H9 (cell line): ENCODE data around the gene VAV1. TPM values are rescaled to one million over a fixed set of nuclear protein-coding genes. Genes with fewer than 3 reads are reported as not detected.

ENCODE experiments used
- DNase-seq: peaks from one replicate; pipeline ENCODE4 v3.0.0-alpha.2; 2017
- H2AFZ ChIP-seq: one replicate; pipeline ENCODE4 v1.6.1; 2013; ENCODE audit warnings: mild to moderate bottlenecking, low read length, control low read depth, moderate library complexity
- H2AK5ac ChIP-seq: 2 replicates; pipeline ENCODE4 v1.6.1; 2013; ENCODE audit warnings: low read length, control low read depth, mixed read lengths; ENCODE audit not compliant: insufficient read length
- H2BK120ac ChIP-seq: one replicate; pipeline ENCODE4 v1.6.1; 2013; ENCODE audit warnings: low read depth, mild to moderate bottlenecking, low read length, control low read depth, inconsistent platforms; ENCODE audit not compliant: poor library complexity, severe bottlenecking
- H2BK12ac ChIP-seq: 2 replicates; pipeline ENCODE4 v1.6.1; 2013; ENCODE audit warnings: low read length, control low read depth, mixed read lengths, low read depth; ENCODE audit not compliant: insufficient read length
- H2BK15ac ChIP-seq: 2 replicates; pipeline ENCODE4 v1.6.1; 2013; ENCODE audit warnings: low read depth, low read length, control low read depth
- H2BK20ac ChIP-seq: one replicate; pipeline ENCODE4 v1.6.1; 2013; ENCODE audit warnings: low read depth, mild to moderate bottlenecking, low read length, control low read depth, inconsistent platforms; ENCODE audit not compliant: poor library complexity, severe bottlenecking
- H2BK5ac ChIP-seq: 2 replicates; pipeline ENCODE4 v1.6.1; 2013; ENCODE audit warnings: low read length, control low read depth, mixed read lengths; ENCODE audit not compliant: insufficient read length
- H3K14ac ChIP-seq: 2 replicates; pipeline ENCODE4 v1.6.1; 2013; ENCODE audit warnings: low read length, control low read depth; ENCODE audit not compliant: insufficient read depth
- H3K18ac ChIP-seq: 2 replicates; pipeline ENCODE4 v1.6.1; 2013; ENCODE audit warnings: low read depth, mild to moderate bottlenecking, mixed read lengths, low read length, control low read depth; ENCODE audit not compliant: insufficient read length
- H3K23ac ChIP-seq: 2 replicates; pipeline ENCODE4 v1.6.1; 2013; ENCODE audit warnings: low read length, control low read depth, mixed read lengths, low read depth; ENCODE audit not compliant: insufficient read length
- H3K23me2 ChIP-seq: 2 replicates; pipeline ENCODE4 v1.6.1; 2013; ENCODE audit warnings: low read depth, mild to moderate bottlenecking, mixed read lengths, low read length, control low read depth; ENCODE audit not compliant: insufficient read length, poor library complexity, severe bottlenecking
- H3K27ac ChIP-seq: 2 replicates; pipeline ENCODE4 v1.5.1; 2013; ENCODE audit warnings: low read length, control low read depth, mixed read lengths, low read depth; ENCODE audit not compliant: insufficient read length
- H3K27me3 ChIP-seq: 2 replicates; pipeline ENCODE4 v1.6.1; 2013; ENCODE audit warnings: low read length, control low read depth, inconsistent platforms; ENCODE audit not compliant: insufficient read depth
- H3K4ac ChIP-seq: 2 replicates; pipeline ENCODE4 v1.6.1; 2013; ENCODE audit warnings: low read depth, mild to moderate bottlenecking, control low read depth, inconsistent platforms, low read length, moderate library complexity
- H3K4me1 ChIP-seq: 2 replicates; pipeline ENCODE4 v1.6.1; 2013; ENCODE audit warnings: low read length, control low read depth, inconsistent platforms; ENCODE audit not compliant: insufficient read depth
- H3K4me2 ChIP-seq: 2 replicates; pipeline ENCODE4 v1.6.1; 2013; ENCODE audit warnings: low read length, control low read depth, mixed read lengths; ENCODE audit not compliant: insufficient read length, insufficient read depth
- H3K56ac ChIP-seq: 2 replicates; pipeline ENCODE4 v1.6.1; 2013; ENCODE audit warnings: low read depth, mild to moderate bottlenecking, mixed read lengths, low read length, control low read depth; ENCODE audit not compliant: insufficient read length
- H3K79me1 ChIP-seq: 2 replicates; pipeline ENCODE4 v1.6.1; 2013; ENCODE audit warnings: low read depth, mild to moderate bottlenecking, moderate library complexity, low read length, control low read depth, inconsistent platforms; ENCODE audit not compliant: insufficient read depth, poor library complexity, severe bottlenecking
- H3K79me2 ChIP-seq: 2 replicates; pipeline ENCODE4 v1.6.1; 2013; ENCODE audit warnings: low read length, control low read depth, inconsistent platforms; ENCODE audit not compliant: insufficient read depth
- H3K9ac ChIP-seq: 2 replicates; pipeline ENCODE4 v1.6.1; 2013; ENCODE audit warnings: low read length, control low read depth, mixed read lengths; ENCODE audit not compliant: insufficient read length; ENCODE audit errors: extremely low read depth
- H3K9me3 ChIP-seq: one replicate; pipeline ENCODE4 v1.6.1; 2013; ENCODE audit warnings: low read depth, low read length, inconsistent platforms; ENCODE audit not compliant: control insufficient read depth
- H3T11ph ChIP-seq: one replicate; pipeline ENCODE4 v1.6.1; 2013; ENCODE audit warnings: mild to moderate bottlenecking, low read length, control low read depth, inconsistent platforms
- H4K20me1 ChIP-seq: one replicate; pipeline ENCODE4 v1.6.1; 2013; ENCODE audit not compliant: control insufficient read depth, insufficient read length, insufficient read depth
- H4K5ac ChIP-seq: 2 replicates; pipeline ENCODE4 v1.6.1; 2013; ENCODE audit warnings: low read depth, mild to moderate bottlenecking, mixed read lengths, low read length, control low read depth; ENCODE audit not compliant: insufficient read length
- H4K8ac ChIP-seq: replicated peaks from 2 replicates; pipeline ENCODE4 v1.6.1; 2013; ENCODE audit warnings: low read length, control low read depth, mixed read lengths, low read depth; ENCODE audit not compliant: insufficient read length
- H4K91ac ChIP-seq: 2 replicates; pipeline ENCODE4 v1.6.1; 2013; ENCODE audit warnings: low read depth, mild to moderate bottlenecking, moderate library complexity, mixed read lengths, low read length, control low read depth; ENCODE audit not compliant: insufficient read length
- H3K27ac Mint-ChIP-seq, 3 experiments: 2 replicates in 2 of 3; 3 replicates in 1 of 3; pipeline ENCODE4 v1.8.0; 2020 to 2021; ENCODE audit warnings: mixed read lengths in 3 of 3, mild to moderate bottlenecking in 1 of 3, moderate library complexity in 1 of 3
- H3K27me3 Mint-ChIP-seq: 2 replicates; pipeline ENCODE4 v1.8.0; 2021; ENCODE audit warnings: low read depth, mild to moderate bottlenecking, moderate library complexity, mixed read lengths
- H3K36me3 Mint-ChIP-seq, 3 experiments: 2 replicates in 2 of 3; 3 replicates in 1 of 3; pipeline ENCODE4 v1.8.0; 2020 to 2021; ENCODE audit warnings: low read depth in 3 of 3, mixed read lengths in 3 of 3; ENCODE audit not compliant: insufficient read depth in 1 of 3
- H3K4me1 Mint-ChIP-seq, 2 experiments: 2 replicates each; pipeline ENCODE4 v1.8.0; 2020; ENCODE audit warnings: mixed read lengths in 2 of 2
- H3K4me3 Mint-ChIP-seq, 2 experiments: 2 replicates in 1 of 2; 3 replicates in 1 of 2; pipeline ENCODE4 v1.8.0; 2020 to 2021; ENCODE audit warnings: mild to moderate bottlenecking in 2 of 2, mixed read lengths in 2 of 2, moderate library complexity in 1 of 2
- H3K9me3 Mint-ChIP-seq, 2 experiments: 2 replicates in 1 of 2; 3 replicates in 1 of 2; pipeline ENCODE4 v1.8.0; 2020; ENCODE audit warnings: mild to moderate bottlenecking in 2 of 2, mixed read lengths in 2 of 2, moderate library complexity in 1 of 2
- CTCF ChIP-seq: fragments of 200-600 bp; sonication (generic); conservative IDR thresholded peaks from 3 replicates; pipeline ENCODE4 v1.8.0; 2021; ENCODE audit warnings: antibody characterized with exemption, mild to moderate bottlenecking
- WGBS: extraction: QIAGEN DNeasy Blood & Tissue Kit; methylation state at CpG from one replicate; pipeline ENCODE4 v1.1.7; 2013; ENCODE audit warnings: missing lambda C conversion rate, low lambda C conversion rate, mixed read lengths; ENCODE audit not compliant: insufficient read length; ENCODE audit errors: extremely low coverage; 5-methylcytosine and 5-hydroxymethylcytosine counted together
- total RNA-seq: library from RNA; stranded (reverse); gene quantifications from 2 replicates; pipeline ENCODE4 v1.2.1, GENCODE V29; 2021

The VAV1 gene
- total RNA-seq, 1 experiment from 2014 or later, result 0.90 TPM

DNA sequence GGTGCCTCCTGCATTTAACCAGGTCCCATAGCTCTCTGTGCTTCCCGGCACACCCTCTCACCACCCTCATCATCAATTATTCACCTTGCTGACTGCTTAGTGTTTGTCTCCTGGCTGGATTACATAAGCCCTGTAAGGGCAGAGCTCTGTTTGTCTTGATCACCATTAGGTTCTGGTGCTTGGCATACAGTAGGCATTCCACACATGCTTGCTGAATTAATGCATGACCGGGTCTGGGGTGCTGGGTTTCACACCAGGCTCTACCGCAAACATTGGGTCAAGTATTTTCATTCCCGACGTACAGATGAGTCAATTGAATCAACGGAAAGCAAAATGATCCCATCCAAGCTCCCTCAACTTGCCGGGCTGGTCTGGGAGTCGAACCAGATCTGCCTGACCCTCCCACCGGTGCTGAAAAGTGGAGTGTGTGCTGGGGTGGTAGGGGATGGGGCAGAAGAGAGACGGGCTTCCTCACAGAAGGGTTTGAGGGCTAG, 28.5 kb downstream of the VAV1 start:
- H3K4ac ChIP-seq, result no peak overlapping the region; the same call in 1 of the 2 replicates
- no peak overlapping the region for H3K23ac ChIP-seq
- Mint-ChIP-seq H3K4me3 (no peak overlapping the region), H3K36me3 (peaks cover 0 to 4% (median 0%) of the 10 kb centered on the region in 3 experiments; a peak in 2 of 7 replicates), H3K27me3 (peaks cover 7% of the 10 kb centered on the region), H3K9me3 (peaks cover 0 to 57% of the 10 kb centered on the region in 2 experiments; a peak in 3 of 5 replicates), H3K4me1 (peaks cover 15 to 16% of the 10 kb centered on the region in 2 experiments), H3K27ac (no peak overlapping the region)
- H4K5ac ChIP-seq, result peak overlapping the region; percentile 57
- no CpG with 5 or more reads among the region's 10 CpGs for WGBS
- peak overlapping the region; percentile 79 for H2AFZ ChIP-seq
- H3K23me2 ChIP-seq, result peaks cover 5% of the 10 kb centered on the region
- no peaks in the 10 kb centered on the region for H3K79me1 ChIP-seq
- DNase-seq, result peak; percentile 30
- no peak overlapping the region for H2BK15ac ChIP-seq
- peak overlapping the region; percentile 33 for H4K91ac ChIP-seq
- H4K8ac ChIP-seq, result peak overlapping the region; percentile 27
- no peaks in the 10 kb centered on the region for H4K20me1 ChIP-seq
- H3T11ph ChIP-seq, result no peak overlapping the region
- H2AK5ac ChIP-seq, result no peak overlapping the region
- no peak overlapping the region for H2BK5ac ChIP-seq
- peak overlapping the region; percentile 65; the same call in 1 of the 2 replicates for H3K14ac ChIP-seq
- H2BK12ac ChIP-seq, result peak overlapping the region; percentile 36
- peak overlapping the region; percentile 71 for H3K56ac ChIP-seq
- H3K4me2 ChIP-seq, result peak overlapping the region; percentile 57
- TF ChIP-seq CTCF, result no peak
- peak overlapping the region; percentile 46 for H2BK20ac ChIP-seq
- no peaks in the 10 kb centered on the region for H3K79me2 ChIP-seq
- H3K9me3 ChIP-seq, result no peaks in the 10 kb centered on the region
- H3K18ac ChIP-seq, result peak overlapping the region; percentile 92
- H3K27me3 ChIP-seq, result no peaks in the 10 kb centered on the region
- H3K4me1 ChIP-seq, result peaks cover 2% of the 10 kb centered on the region; the same call in 1 of the 2 replicates
- no peak overlapping the region for H2BK120ac ChIP-seq
- peak overlapping the region; percentile 8 for H3K9ac ChIP-seq
- H3K27ac ChIP-seq, result peak overlapping the region; percentile 74
